Endothelial cell of umbilical vein (primary cell): ENCODE measurements around the gene ETV6. TPM values are rescaled to one million over a fixed set of nuclear protein-coding genes. Genes with fewer than 3 reads are reported as not detected.

Experiments used
- BruUV-seq: library from RNA; stranded (reverse); fragments of 400-500 nt; replicated peaks from 2 replicates; lab custom pipeline; 2021; lab: Mats Ljungman, UMichigan
- CTCF ChIA-PET: fragments of 300-600, 350-600 bp; sonication (Branson Sonifier 250); formaldehyde crosslinking; loops from one replicate; lab custom pipeline; 2021; ENCODE audit warnings: antibody characterized with exemption, inconsistent platforms; lab: Charles Lee
- POLR2A ChIA-PET: fragments of 300-600, 350-600 bp; sonication (Branson Sonifier 250); formaldehyde crosslinking; loops from one replicate; lab custom pipeline; 2021; ENCODE audit warnings: antibody characterized with exemption, inconsistent platforms; lab: Charles Lee
- DNase-seq: peaks from one replicate; pipeline ENCODE4 v3.0.0-alpha.2; 2011; ENCODE audit warnings: low read depth, low spot score
- FAIRE-seq: peaks from 2 replicates; lab custom pipeline; 2011; peaks lifted over from hg19 to GRCh38; lab: Jason Lieb, UNC
- H2AFZ ChIP-seq: 2 replicates; pipeline ENCODE4 v1.6.0; 2012; ENCODE audit warnings: low read depth, low read length, control low read depth, inconsistent platforms
- H3K27ac ChIP-seq: 2 replicates; pipeline ENCODE4 v1.5.1; 2011; ENCODE audit warnings: low read depth, mild to moderate bottlenecking, control low read depth, low read length, moderate library complexity; ENCODE audit not compliant: insufficient read depth
- H3K27me3 ChIP-seq, 2 experiments: 2 replicates each; pipeline versions ENCODE4 v1.6.0 to v1.6.1; 2011; ENCODE audit warnings: low read length in 2 of 2, mixed read lengths in 1 of 2; ENCODE audit not compliant: control insufficient read depth in 2 of 2, insufficient read depth in 2 of 2
- H3K36me3 ChIP-seq, 2 experiments: 2 replicates in 1 of 2; 3 replicates in 1 of 2; pipeline ENCODE4 v1.5.1; 2011; ENCODE audit warnings: low read length in 2 of 2, mild to moderate bottlenecking in 1 of 2, moderate library complexity in 1 of 2; ENCODE audit not compliant: control insufficient read depth in 2 of 2, insufficient read depth in 2 of 2; ENCODE audit errors: extremely low read depth in 1 of 2
- H3K4me1 ChIP-seq: 3 replicates; pipeline ENCODE4 v1.5.1; 2011; ENCODE audit warnings: mild to moderate bottlenecking, low read length; ENCODE audit not compliant: control insufficient read depth, insufficient read depth; ENCODE audit errors: extremely low read depth
- H3K4me2 ChIP-seq: 2 replicates; pipeline ENCODE4 v1.6.1; 2011; ENCODE audit warnings: low read length, control low read depth, mixed read lengths; ENCODE audit not compliant: insufficient read depth
- H3K4me3 ChIP-seq, 3 experiments: fragments of 200-600 bp in 1 of 3; sonication (generic), shearing (Covaris generic) in 1 of 3; replicated peaks in 1 of 3; 2 replicates each; pipeline ENCODE4 v1.5.1; 2011 to 2016; ENCODE audit warnings: control low read depth in 3 of 3, low read length in 3 of 3, mild to moderate bottlenecking in 2 of 3, inconsistent platforms in 1 of 3, low read depth in 1 of 3, moderate library complexity in 1 of 3; ENCODE audit not compliant: insufficient read depth in 1 of 3
- H3K79me2 ChIP-seq: 2 replicates; pipeline ENCODE4 v1.6.0; 2012; ENCODE audit warnings: low read length, inconsistent platforms; ENCODE audit not compliant: control insufficient read depth, insufficient read depth
- H3K9ac ChIP-seq: replicated peaks from 2 replicates; pipeline ENCODE3; 2011; ENCODE audit warnings: low read length, control low read depth; ENCODE audit not compliant: insufficient read depth; ENCODE audit errors: extremely low read depth
- H3K9me1 ChIP-seq: replicated peaks from 3 replicates; pipeline ENCODE4 v1.6.0; 2011; ENCODE audit warnings: mild to moderate bottlenecking, low read length; ENCODE audit not compliant: control insufficient read depth, insufficient read depth; ENCODE audit errors: extremely low read depth
- H3K9me3 ChIP-seq: replicated peaks from 2 replicates; pipeline ENCODE4 v1.5.1; 2012; ENCODE audit warnings: low read length, inconsistent platforms; ENCODE audit not compliant: control insufficient read depth, insufficient read depth
- H4K20me1 ChIP-seq: replicated peaks from 2 replicates; pipeline ENCODE3; 2011; ENCODE audit warnings: mild to moderate bottlenecking, low read length; ENCODE audit not compliant: control insufficient read depth, insufficient read depth; ENCODE audit errors: extremely low read depth
- CTCF ChIP-seq, 2 donors: IDR thresholded peaks; 1 replicate in 1 of 2; 2 replicates in 1 of 2; pipeline ENCODE4 v1.5.1; 2011; ENCODE audit warnings: low read length in 2 of 2, mild to moderate bottlenecking in 2 of 2, moderate library complexity in 2 of 2, control low read depth in 1 of 2, inconsistent platforms in 1 of 2, low read depth in 1 of 2; ENCODE audit not compliant: insufficient read depth in 1 of 2; ENCODE audit errors: extremely low read depth in 1 of 2
- EZH2 ChIP-seq: IDR thresholded peaks from 2 replicates; pipeline ENCODE4 v1.6.1; 2012; ENCODE audit warnings: borderline replicate concordance, low read depth, mild to moderate bottlenecking, moderate library complexity, low read length, inconsistent platforms; ENCODE audit not compliant: severe bottlenecking
- FOS ChIP-seq: IDR thresholded peaks from 2 replicates; pipeline ENCODE4 v1.6.1; 2011; ENCODE audit warnings: mild to moderate bottlenecking, low read length, moderate library complexity, borderline replicate concordance; ENCODE audit not compliant: insufficient read depth
- GATA2 ChIP-seq: IDR thresholded peaks from 2 replicates; pipeline ENCODE4 v1.7.0; 2011; ENCODE audit warnings: low read depth, mild to moderate bottlenecking, moderate library complexity, mixed read lengths, low read length; ENCODE audit not compliant: insufficient read length, insufficient read depth
- JUN ChIP-seq: IDR thresholded peaks from 2 replicates; pipeline ENCODE4 v1.6.1; 2011; ENCODE audit warnings: borderline replicate concordance, low read depth; ENCODE audit not compliant: insufficient read length, insufficient read depth
- MAX ChIP-seq: IDR thresholded peaks from 2 replicates; pipeline ENCODE4 v1.6.1; 2011; ENCODE audit not compliant: insufficient read depth, insufficient read length
- MYC ChIP-seq: IDR thresholded peaks from one replicate; pipeline ENCODE4 v1.6.1; 2011; ENCODE audit warnings: mild to moderate bottlenecking, low read depth, low read length
- POLR2A ChIP-seq: IDR thresholded peaks from 2 replicates; pipeline ENCODE4 v1.6.1; 2012; ENCODE audit warnings: low read depth, mild to moderate bottlenecking, control low read depth, low read length
- POLR2AphosphoS5 ChIP-seq: IDR thresholded peaks from 2 replicates; pipeline ENCODE4 v1.6.1; 2012; ENCODE audit warnings: low read depth, mild to moderate bottlenecking, control low read depth, low read length, moderate library complexity; ENCODE audit not compliant: insufficient read depth
- dilution Hi-C: fragments of 300-500 bp; cut with MboI; formaldehyde crosslinking; loops from one replicate; pipeline ENCODE4 v1.15.0; 2019; ENCODE audit warnings: low sequenced_read_pairs; ENCODE audit not compliant: extremely low pct_ligation_motif_present
- intact Hi-C: fragments of 100-400 bp; cut with micrococcal nuclease; formaldehyde crosslinking; loops from one replicate; pipeline ENCODE4 v1.10.0; 2022
- polyA plus RNA-seq, 4 experiments: library from polyadenylated mRNA; depleted of rRNA in 3 of 4; stranded (reverse) in 3 of 4; unstranded in 1 of 4; fragments of >200 nt; gene quantifications; 2 replicates each; pipeline versions ENCODE4 v1.2.1 to v1.2.3, GENCODE V29; 2011 to 2012; ENCODE audit warnings: missing spikeins in 1 of 4
- total RNA-seq: library from RNA; stranded (reverse); gene quantifications from 2 replicates; pipeline ENCODE4 v1.2.3, GENCODE V29; 2021

ETV6 gene
- total and polyA plus RNA-seq, 2 donors (not counting 3 experiments of a cell fraction or from before 2014, with no cell fraction given): 15.9 to 57.1 TPM

- Histone ChIP-seq H3K4me2 (no peak overlapping the region), H2AFZ (no peak overlapping the region), H3K4me1 (no peaks in the 10 kb centered on the region), H4K20me1 (no peaks in the 10 kb centered on the region), H3K9ac (no peak overlapping the region), H3K36me3 (no peaks in the 10 kb centered on the region), H3K27me3 (no peaks in the 10 kb centered on the region), H3K9me3 (no peaks in the 10 kb centered on the region), H3K79me2 (no peaks in the 10 kb centered on the region), H3K27ac (no peak overlapping the region), H3K4me3 (no peak overlapping the region), H3K9me1 (no peaks in the 10 kb centered on the region)
- no TSS peak for BruUV-seq
- POLR2A ChIA-PET: no interaction called here
- no peak for TF ChIP-seq CTCF (IDR thresholded peaks at IDR 0.05; ENCODE audit: extremely low read depth in 1 of 2, insufficient read depth in 1 of 2, low read depth in 1 of 2, low read length in 2 of 2)
- TF ChIP-seq MYC: no peak
- no peak for TF ChIP-seq MAX
- TF ChIP-seq POLR2A: no peak
- TF ChIP-seq EZH2: no peak
- TF ChIP-seq FOS: no peak
- TF ChIP-seq JUN: no peak
- no peak for TF ChIP-seq POLR2AphosphoS5
- no peak for TF ChIP-seq GATA2
- DNase-seq (no peak), FAIRE-seq (no peak)
- CTCF ChIA-PET: interaction anchor here (1.1 kb wide), 1 partner anchor 49 kb away, joined by 4 read pairs; no protein-coding TSS in a partner anchor
- dilution Hi-C loops (no loop called here), intact Hi-C loops (no loop called here)
Observed at GRCh38 chr12:11630046-11630706, 19.3 kb upstream of the ETV6 start.
